ENCODE data around the gene B9D1.

The B9D1 gene

GRCh38 chr17:19299214-19299747, 63.2 kb downstream of the B9D1 start:
- DNase-seq (ENCODE audit: low read depth): no peak
- no peak overlapping the region for H3K4me3 ChIP-seq (ENCODE audit: control insufficient read depth, low read depth, low read length)
- no peak for TF ChIP-seq CTCF (IDR thresholded peaks at IDR 0.05; ENCODE audit: control insufficient read depth, insufficient read depth, low read depth, low read length, missing control alignments)

- H3K4me3 ChIP-seq (ENCODE audit: control insufficient read depth, low read depth, low read length): no peak overlapping the region
- no peak for TF ChIP-seq CTCF (IDR thresholded peaks at IDR 0.05; ENCODE audit: control insufficient read depth, insufficient read depth, low read depth, low read length, missing control alignments)
- DNase-seq (ENCODE audit: low read depth): no peak
Measured at GRCh38 chr17:19298569-19299213, 63.8 kb downstream of the B9D1 start.

- no peak overlapping the region for H3K4me3 ChIP-seq (ENCODE audit: control insufficient read depth, low read depth, low read length)
- no peak for TF ChIP-seq CTCF (IDR thresholded peaks at IDR 0.05; ENCODE audit: control insufficient read depth, insufficient read depth, low read depth, low read length, missing control alignments)
Measured at GRCh38 chr17:19296786-19297778, 65.4 kb downstream of the B9D1 start.

GRCh38 chr17:19295473-19296135, 66.9 kb downstream of the B9D1 start:
- H3K4me3 ChIP-seq (ENCODE audit: control insufficient read depth, low read depth, low read length): no peak overlapping the region
- no peak for DNase-seq (ENCODE audit: low read depth)
- TF ChIP-seq CTCF (IDR thresholded peaks at IDR 0.05; ENCODE audit: control insufficient read depth, insufficient read depth, low read depth, low read length, missing control alignments): no peak

More at GRCh38 chr17:19296786-19297778, 65.4 kb downstream of the B9D1 start:
- no peak for DNase-seq (ENCODE audit: low read depth)

GRCh38 chr17:19294443-19294842, 68.1 kb downstream of the B9D1 start:
- no peak for TF ChIP-seq CTCF (IDR thresholded peaks at IDR 0.05; ENCODE audit: control insufficient read depth, insufficient read depth, low read depth, low read length, missing control alignments)
- H3K4me3 ChIP-seq (ENCODE audit: control insufficient read depth, low read depth, low read length): no peak overlapping the region
- no peak for DNase-seq (ENCODE audit: low read depth)
